GM12891 (cell line): ENCODE data around the gene MCHR1.

ENCODE experiments used
- POLR2A ChIP-seq: IDR thresholded peaks from 2 replicates; pipeline ENCODE4 v1.6.1; 2011; ENCODE audit warnings: low read depth, low read length, control low read depth
- POLR2AphosphoS5 ChIP-seq: IDR thresholded peaks from 2 replicates; pipeline ENCODE4 v1.6.1; 2011; ENCODE audit warnings: low read depth, low read length, control low read depth
- SPI1 ChIP-seq: IDR thresholded peaks from 2 replicates; pipeline ENCODE4 v1.6.1; 2011; ENCODE audit warnings: low read depth, low read length, control low read depth

DNA sequence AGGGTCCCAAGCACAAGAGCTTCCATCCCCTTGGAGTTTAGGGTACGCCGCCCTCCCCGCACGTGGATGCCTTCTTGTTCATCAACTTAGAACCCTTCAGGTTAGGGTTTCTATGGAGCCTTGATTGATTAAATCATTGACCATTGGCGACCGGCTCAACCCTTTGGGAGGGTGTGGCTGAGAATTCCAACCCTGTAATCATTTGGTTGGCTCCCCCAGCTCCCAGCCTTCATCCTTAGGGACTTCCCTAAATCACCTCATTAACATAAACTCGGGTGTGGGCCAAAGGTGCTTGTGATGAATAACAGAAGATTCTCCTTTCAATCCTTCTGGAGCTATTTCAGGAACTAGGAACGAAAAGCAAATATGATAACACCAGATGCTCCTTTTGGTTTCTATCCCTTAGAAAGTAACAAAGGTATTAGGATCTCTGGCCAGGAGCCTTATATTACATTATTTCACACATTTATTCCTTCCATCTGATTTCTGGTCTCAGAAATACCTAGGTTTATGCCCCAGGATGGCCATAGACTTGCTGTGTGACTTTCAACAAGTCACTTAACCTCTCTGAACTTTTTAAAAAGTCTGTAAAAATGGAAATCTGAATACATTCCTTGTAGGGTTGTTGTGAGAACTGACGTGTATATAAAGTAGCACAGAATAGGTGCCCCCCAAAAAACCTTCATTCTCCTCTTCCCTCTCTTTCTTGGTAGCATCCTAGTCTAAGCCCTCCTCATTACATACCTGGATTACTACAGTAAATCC lies 26.8 kb downstream of the MCHR1 start:
- TF ChIP-seq SPI1 (no peak), POLR2AphosphoS5 (no peak), POLR2A (no peak)
